K562 (cell line): ENCODE data around the gene CAMK2B. TPM values are rescaled to one million over a fixed set of nuclear protein-coding genes. Genes with fewer than 3 reads are reported as not detected.

Source experiments
- ATAC-seq: fragments of 200-7000 bp; cut with Tn5 transposase; 3 replicates; pipeline ENCODE4 v1.9.1; 2020; ENCODE audit warnings: moderate library complexity
- BruUV-seq: library from RNA; stranded (reverse); fragments of 400-500 nt; replicated peaks from 2 replicates; lab custom pipeline; 2021; lab: Mats Ljungman, UMichigan
- CTCF ChIA-PET: fragments of 300-600 bp; formaldehyde crosslinking; extraction: SDS; loops from one replicate; lab custom pipeline; 2021; ENCODE audit warnings: low intra/inter-chr PET ratio; lab: Yijun Ruan, JAX
- POLR2A ChIA-PET: fragments of 300-600, 350-650 bp; sonication (Branson Sonifier 250); formaldehyde crosslinking; extraction: SDS; loops from one replicate; lab custom pipeline; 2021; ENCODE audit warnings: antibody characterized with exemption, inconsistent platforms; lab: Yijun Ruan, JAX
- DNase-seq, 4 experiments: peaks; one replicate each; pipeline versions ENCODE4 v3.0.0 to v3.0.0-alpha.2; 2011 to 2018; ENCODE audit warnings: low spot score in 3 of 4, mixed read lengths in 3 of 4; ENCODE audit errors: extremely low read depth in 1 of 4
- FAIRE-seq: peaks from 2 replicates; lab custom pipeline; 2011; peaks lifted over from hg19 to GRCh38; lab: Jason Lieb, UNC
- H2AFZ ChIP-seq: 2 replicates; pipeline ENCODE4 v1.6.0; 2011; ENCODE audit warnings: low read depth, low read length, control low read depth, inconsistent platforms
- H3K27ac ChIP-seq: fragments of 200-600 bp; 3 replicates; pipeline ENCODE4 v1.8.0; 2011; ENCODE audit warnings: low read depth, mild to moderate bottlenecking, control low read depth, inconsistent platforms, low read length, moderate library complexity, mixed read lengths; ENCODE audit errors: extremely low read depth
- H3K27me3 ChIP-seq, 2 experiments: fragments of 300-600 bp in 1 of 2; 2 replicates in 1 of 2; 3 replicates in 1 of 2; pipeline versions ENCODE4 v1.6.0 to v1.8.0; 2011; ENCODE audit warnings: inconsistent platforms in 2 of 2, low read length in 2 of 2, mild to moderate bottlenecking in 1 of 2, mixed read lengths in 1 of 2, moderate library complexity in 1 of 2; ENCODE audit not compliant: control insufficient read depth in 2 of 2, insufficient read depth in 2 of 2
- H3K36me3 ChIP-seq: fragments of 300-600 bp; 3 replicates; pipeline ENCODE4 v1.8.0; 2011; ENCODE audit warnings: mild to moderate bottlenecking, low read length, inconsistent platforms; ENCODE audit not compliant: control insufficient read depth, insufficient read depth
- H3K4me1 ChIP-seq, 2 experiments: fragments of 200-600 bp in 1 of 2; replicated peaks in 1 of 2; 2 replicates in 1 of 2; 3 replicates in 1 of 2; pipeline versions ENCODE4 v1.5.1 to v1.8.0; 2011; ENCODE audit warnings: inconsistent platforms in 2 of 2, low read length in 2 of 2, mild to moderate bottlenecking in 1 of 2, mixed read lengths in 1 of 2, moderate library complexity in 1 of 2; ENCODE audit not compliant: control insufficient read depth in 2 of 2, insufficient read depth in 2 of 2
- H3K4me2 ChIP-seq: 2 replicates; pipeline ENCODE4 v1.6.1; 2011; ENCODE audit warnings: low read length, control low read depth, inconsistent platforms, mixed read lengths; ENCODE audit not compliant: insufficient read depth
- H3K4me3 ChIP-seq: fragments of 200-600 bp; sonication (generic), shearing (Covaris generic); 2 replicates; pipeline ENCODE4 v1.5.1; 2016; ENCODE audit warnings: control low read depth, inconsistent platforms
- H3K79me2 ChIP-seq: fragments of 200-600 bp; 3 replicates; pipeline ENCODE4 v1.8.0; 2011; ENCODE audit warnings: low read length, inconsistent platforms; ENCODE audit not compliant: control insufficient read depth, insufficient read depth
- H3K9ac ChIP-seq, 2 experiments: 2 replicates each; pipeline versions ENCODE4 v1.6.0 to v1.6.1; 2011; ENCODE audit warnings: low read depth in 2 of 2, low read length in 2 of 2, control low read depth in 1 of 2, inconsistent platforms in 1 of 2, mild to moderate bottlenecking in 1 of 2, mixed read lengths in 1 of 2; ENCODE audit not compliant: insufficient read depth in 1 of 2
- H3K9me1 ChIP-seq: one replicate; pipeline ENCODE4 v1.6.0; 2011; ENCODE audit warnings: inconsistent platforms, mild to moderate bottlenecking, low read length, moderate library complexity; ENCODE audit not compliant: control insufficient read depth, insufficient read depth
- H3K9me3 ChIP-seq: replicated peaks from 2 replicates; pipeline ENCODE4 v1.5.1; 2011; ENCODE audit warnings: low read depth, low read length, inconsistent platforms; ENCODE audit not compliant: control insufficient read depth, insufficient read depth
- H4K20me1 ChIP-seq: replicated peaks from 2 replicates; pipeline ENCODE4 v1.6.1; 2011; ENCODE audit warnings: low read length, inconsistent platforms, mixed read lengths; ENCODE audit not compliant: control insufficient read depth, insufficient read depth
- FOS ChIP-seq: IDR thresholded peaks from 3 replicates; pipeline ENCODE4 v1.6.1; 2011; ENCODE audit not compliant: insufficient read length; ENCODE audit errors: extremely low read depth
- NELFE ChIP-seq: IDR thresholded peaks from 2 replicates; pipeline ENCODE4 v1.6.1; 2011; ENCODE audit warnings: mild to moderate bottlenecking; ENCODE audit not compliant: insufficient read depth, insufficient read length
- SAFB ChIP-seq: fragments of 200-400 bp; formaldehyde crosslinking; IDR thresholded peaks from 2 replicates; pipeline ENCODE4 v1.6.1; 2017; ENCODE audit warnings: low read depth, low read length, borderline replicate concordance
- WGBS: fragments of 100-300 bp; shearing (Covaris generic); methylation state at CpG from one replicate; pipeline ENCODE4 v1.1.6; 2016; ENCODE audit warnings: low coverage, mixed read lengths; ENCODE audit not compliant: insufficient coverage; ENCODE audit errors: missing lambda C conversion rate; 5-methylcytosine and 5-hydroxymethylcytosine counted together
- in situ Hi-C: fragments of 300-500 bp; cut with MboI; formaldehyde crosslinking; loops from 4 replicates; pipeline ENCODE4 v1.15.0; 2018; ENCODE audit warnings: inconsistent platforms, mixed read lengths
- intact Hi-C: fragments of 100-400 bp; cut with micrococcal nuclease; formaldehyde crosslinking; loops from 2 replicates; pipeline ENCODE4 v1.14.2; 2022
- polyA plus RNA-seq, 8 experiments: library from polyadenylated mRNA; depleted of rRNA in 4 of 8; stranded (reverse) in 5 of 8; unstranded in 3 of 8; fragments of >200 nt; fragmentation: Nextera tagmentation in 2 of 8; fragmentation: Illumina TruSeq in 1 of 8; extraction: Ambion mirVana in 2 of 8; extraction: Trizol in 1 of 8; gene quantifications; 2 replicates each; pipeline versions ENCODE4 v1.2.1 to v1.2.3, GENCODE V29; 2011 to 2014; ENCODE audit warnings: inconsistent platforms in 1 of 8, missing spikeins in 1 of 8
- total RNA-seq, 7 experiments: library from RNA; depleted of rRNA in 6 of 7; stranded (reverse); fragments of >200 nt in 6 of 7; fragmentation: Illumina TruSeq in 2 of 7; extraction: Trizol in 2 of 7; gene quantifications; 2 replicates each; pipeline versions ENCODE4 v1.2.1 to v1.2.3, GENCODE V29; 2011 to 2021; ENCODE audit warnings: low replicate concordance in 1 of 7
- TF ChIP-seq, protein P1 (sequence below): fragments of 200-800 bp; sonication (Bioruptor generic); IDR thresholded peaks from 2 replicates; pipeline ENCODE4 v1.6.1; 2016; ENCODE audit warnings: missing genetic modification characterization, missing compliant biosample characterization

CAMK2B gene
- total and polyA plus RNA-seq, 9 of the 15 experiments (the other 6 are each of a cell fraction or from before 2014, with no cell fraction given) = 0.04 to 0.09 (median 0.05) TPM; not detected in 4

DNA sequence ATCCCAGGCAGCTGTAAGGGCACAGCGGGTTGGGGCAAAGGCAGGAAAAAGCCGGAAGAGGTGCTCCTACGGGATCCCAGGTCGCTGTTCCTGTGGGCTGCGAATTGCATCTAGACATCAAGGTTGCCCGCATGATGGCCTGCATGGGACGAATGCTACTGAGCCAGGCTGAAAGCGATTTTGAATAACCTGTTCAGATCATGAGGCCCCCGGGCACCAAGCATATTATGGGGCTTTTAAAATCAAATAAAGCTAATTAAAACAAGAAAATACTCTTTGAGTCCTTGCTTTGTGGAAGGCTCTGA lies 37.1 kb downstream of the CAMK2B start:
- no peak for ATAC-seq

More for the DNA sequence above, 37.1 kb downstream of the CAMK2B start:
- no peak overlapping the region for H3K27ac ChIP-seq
- H3K4me3 ChIP-seq = no peak overlapping the region
- ChIA-PET POLR2A (no interaction called here), CTCF (no interaction called here)
- WGBS = 3% methylated on average over 9 of the region's 9 CpGs
- TF ChIP-seq SAFB (no peak), FOS (no peak), NELFE (no peak)
- TF ChIP-seq, protein P1, sequence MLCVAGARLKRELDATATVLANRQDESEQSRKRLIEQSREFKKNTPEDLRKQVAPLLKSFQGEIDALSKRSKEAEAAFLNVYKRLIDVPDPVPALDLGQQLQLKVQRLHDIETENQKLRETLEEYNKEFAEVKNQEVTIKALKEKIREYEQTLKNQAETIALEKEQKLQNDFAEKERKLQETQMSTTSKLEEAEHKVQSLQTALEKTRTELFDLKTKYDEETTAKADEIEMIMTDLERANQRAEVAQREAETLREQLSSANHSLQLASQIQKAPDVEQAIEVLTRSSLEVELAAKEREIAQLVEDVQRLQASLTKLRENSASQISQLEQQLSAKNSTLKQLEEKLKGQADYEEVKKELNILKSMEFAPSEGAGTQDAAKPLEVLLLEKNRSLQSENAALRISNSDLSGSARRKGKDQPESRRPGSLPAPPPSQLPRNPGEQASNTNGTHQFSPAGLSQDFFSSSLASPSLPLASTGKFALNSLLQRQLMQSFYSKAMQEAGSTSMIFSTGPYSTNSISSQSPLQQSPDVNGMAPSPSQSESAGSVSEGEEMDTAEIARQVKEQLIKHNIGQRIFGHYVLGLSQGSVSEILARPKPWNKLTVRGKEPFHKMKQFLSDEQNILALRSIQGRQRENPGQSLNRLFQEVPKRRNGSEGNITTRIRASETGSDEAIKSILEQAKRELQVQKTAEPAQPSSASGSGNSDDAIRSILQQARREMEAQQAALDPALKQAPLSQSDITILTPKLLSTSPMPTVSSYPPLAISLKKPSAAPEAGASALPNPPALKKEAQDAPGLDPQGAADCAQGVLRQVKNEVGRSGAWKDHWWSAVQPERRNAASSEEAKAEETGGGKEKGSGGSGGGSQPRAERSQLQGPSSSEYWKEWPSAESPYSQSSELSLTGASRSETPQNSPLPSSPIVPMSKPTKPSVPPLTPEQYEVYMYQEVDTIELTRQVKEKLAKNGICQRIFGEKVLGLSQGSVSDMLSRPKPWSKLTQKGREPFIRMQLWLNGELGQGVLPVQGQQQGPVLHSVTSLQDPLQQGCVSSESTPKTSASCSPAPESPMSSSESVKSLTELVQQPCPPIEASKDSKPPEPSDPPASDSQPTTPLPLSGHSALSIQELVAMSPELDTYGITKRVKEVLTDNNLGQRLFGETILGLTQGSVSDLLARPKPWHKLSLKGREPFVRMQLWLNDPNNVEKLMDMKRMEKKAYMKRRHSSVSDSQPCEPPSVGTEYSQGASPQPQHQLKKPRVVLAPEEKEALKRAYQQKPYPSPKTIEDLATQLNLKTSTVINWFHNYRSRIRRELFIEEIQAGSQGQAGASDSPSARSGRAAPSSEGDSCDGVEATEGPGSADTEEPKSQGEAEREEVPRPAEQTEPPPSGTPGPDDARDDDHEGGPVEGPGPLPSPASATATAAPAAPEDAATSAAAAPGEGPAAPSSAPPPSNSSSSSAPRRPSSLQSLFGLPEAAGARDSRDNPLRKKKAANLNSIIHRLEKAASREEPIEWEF (CRISPR knock-in tag) = no peak
- H4K20me1 ChIP-seq = peaks cover 18% of the 10 kb centered on the region
- H3K36me3 ChIP-seq = no peaks in the 10 kb centered on the region
- no peaks in the 10 kb centered on the region for H3K9me1 ChIP-seq
- H3K4me2 ChIP-seq = no peak overlapping the region
- H3K9ac ChIP-seq = no peak overlapping the region
- H2AFZ ChIP-seq = no peak overlapping the region
- intact Hi-C loops (no loop called here), in situ Hi-C loops (no loop called here)
- peaks cover 14 to 24% of the 10 kb centered on the region in 2 experiments for H3K4me1 ChIP-seq
- FAIRE-seq (no peak), DNase-seq (no peak)
- peaks cover 38 to 86% of the 10 kb centered on the region in 2 experiments; a peak in 4 of 5 replicates for H3K27me3 ChIP-seq
- no peaks in the 10 kb centered on the region for H3K79me2 ChIP-seq
- no peaks in the 10 kb centered on the region for H3K9me3 ChIP-seq
- BruUV-seq = no TSS peak
